Fibroblast of lung (primary cell): ENCODE measurements around the gene FARP1.

Experiments used
- CTCF ChIP-seq, 2 donors: IDR thresholded peaks in 1 of 2; conservative IDR thresholded peaks in 1 of 2; 1 replicate in 1 of 2; 2 replicates in 1 of 2; pipeline ENCODE4 v1.5.1; 2011 to 2012; ENCODE audit warnings: low read length in 2 of 2, control low read depth in 1 of 2, inconsistent platforms in 1 of 2, low read depth in 1 of 2, mild to moderate bottlenecking in 1 of 2
- EZH2 ChIP-seq: IDR thresholded peaks from 2 replicates; pipeline ENCODE4 v1.5.1; 2012; ENCODE audit warnings: low read length, control low read depth, mild to moderate bottlenecking; ENCODE audit errors: missing control alignments

GRCh38 chr13:98401934-98402333 lies 259.0 kb downstream of the FARP1 start:
- no peak for TF ChIP-seq CTCF (conservative IDR thresholded peaks at IDR 0.05 in 1 of 2, IDR thresholded peaks at IDR 0.05 in 1 of 2; ENCODE audit: low read depth in 1 of 2, low read length in 2 of 2)
- no peak for TF ChIP-seq EZH2
